ENCODE data around the gene MAPKAPK3. TPM values are rescaled to one million over a fixed set of nuclear protein-coding genes. Genes with fewer than 3 reads are reported as not detected.
"Not testable (repeated sequence)": the region's sequence is repeated elsewhere in the genome, so short reads cannot be mapped to it uniquely, and the experiment has no call there.

The MAPKAPK3 gene
- total RNA-seq, 1 experiment from 2014 or later: 108 TPM

DNA sequence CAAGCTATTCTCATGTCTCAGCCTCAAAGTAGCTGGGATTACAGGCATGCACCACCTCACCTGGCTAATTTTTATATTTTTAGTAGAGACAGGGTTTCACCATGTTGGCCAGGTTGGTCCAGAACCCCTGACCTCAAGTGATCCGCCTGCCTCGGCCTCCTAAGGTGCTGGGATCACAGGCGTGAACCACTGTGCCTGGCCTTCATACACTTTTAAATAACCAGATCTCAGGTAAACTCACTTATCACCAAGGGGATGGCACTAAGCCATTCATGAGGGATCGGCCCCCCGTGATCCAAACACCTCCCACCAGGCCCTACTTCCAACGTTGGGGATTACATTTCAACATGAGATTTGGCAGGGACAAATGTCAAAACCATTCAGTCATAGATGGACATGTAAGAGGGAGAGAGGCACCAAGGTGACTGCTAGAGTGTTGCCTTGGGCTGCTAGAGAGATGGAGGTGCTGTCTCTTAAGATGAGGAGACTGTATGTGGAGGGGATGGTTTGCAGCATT, 44.4 kb downstream of the MAPKAPK3 start:
- no peak for DNase-seq (ENCODE audit: low spot score)
- in situ Hi-C loops (cut with HindIII; ENCODE audit: low sequenced_read_pairs): no loop called here

DNA sequence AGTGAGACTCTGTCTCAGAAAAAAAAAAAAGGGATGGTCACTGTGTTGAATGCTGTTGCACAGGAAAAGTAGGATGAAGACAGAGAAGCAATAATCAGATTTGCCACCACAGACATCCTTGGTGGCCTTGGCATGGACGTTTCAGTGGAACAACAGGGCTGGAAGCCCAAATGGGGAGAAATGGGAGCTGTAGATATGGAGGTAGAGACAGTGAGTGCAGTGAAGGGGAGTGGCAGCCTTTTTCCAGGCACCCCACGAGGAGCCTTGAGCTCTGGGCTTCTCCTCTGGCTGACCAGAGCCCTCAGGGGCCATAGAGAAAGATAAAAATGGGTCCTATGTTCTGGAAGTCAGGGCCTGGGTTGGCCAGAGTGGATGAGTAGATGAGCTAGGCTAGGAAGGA, 45.5 kb downstream of the MAPKAPK3 start:
- in situ Hi-C loops (cut with HindIII; ENCODE audit: low sequenced_read_pairs): no loop called here
- no peak for DNase-seq (ENCODE audit: low spot score)

DNA sequence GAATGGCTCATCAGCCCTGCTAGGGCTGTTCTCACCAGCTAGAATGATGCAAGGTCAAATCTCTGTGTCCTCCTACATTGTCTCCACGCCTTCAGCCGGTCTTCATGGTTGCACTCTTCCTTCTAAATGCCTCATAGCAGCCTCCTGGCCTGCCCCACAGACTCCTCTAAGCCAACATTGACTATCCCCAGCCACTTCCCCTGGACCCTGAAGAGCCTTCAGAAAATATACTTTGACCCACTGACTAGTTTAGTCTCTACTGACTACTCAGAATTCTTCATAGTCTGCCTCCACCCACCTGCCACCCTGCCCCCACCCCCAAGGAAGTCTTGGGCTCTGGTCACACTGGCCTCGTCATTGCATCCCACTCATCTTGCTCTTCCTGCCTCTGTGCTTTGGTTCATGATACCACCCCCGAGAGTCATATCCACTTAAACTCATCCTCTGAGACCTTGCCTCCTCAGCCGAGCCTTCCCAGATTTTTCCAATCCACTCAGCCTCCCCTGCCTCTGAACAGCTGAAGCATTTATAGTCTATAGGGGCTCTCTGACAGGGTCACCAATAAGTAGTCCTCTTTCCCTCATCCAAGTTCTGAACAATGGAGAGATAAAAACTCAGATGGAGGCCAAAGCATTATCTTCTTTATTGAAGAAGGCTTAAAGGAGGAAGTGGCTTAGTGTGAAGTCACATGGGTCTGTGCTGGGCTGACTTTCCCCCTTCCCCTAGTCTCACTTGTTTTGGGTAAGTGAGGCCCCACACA, 48.3 kb downstream of the MAPKAPK3 start:
- no peak for DNase-seq (ENCODE audit: low spot score)
- in situ Hi-C loops (cut with HindIII; ENCODE audit: low sequenced_read_pairs): no loop called here

DNA sequence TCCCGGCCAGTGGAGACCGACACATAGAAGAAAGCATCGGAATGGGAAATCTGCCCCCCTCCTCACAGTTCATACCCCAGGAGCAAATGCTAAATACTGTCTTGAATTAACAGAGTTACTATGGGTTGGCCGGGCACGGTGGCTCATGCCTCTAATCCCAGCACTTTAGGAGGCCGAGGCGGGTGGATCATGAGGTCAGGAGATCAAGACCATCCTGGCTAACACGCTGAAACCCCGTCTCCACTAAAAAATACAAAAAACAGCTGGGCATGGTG, 48.8 kb downstream of the MAPKAPK3 start:
- DNase-seq (ENCODE audit: low spot score): not testable (repeated sequence)

DNA sequence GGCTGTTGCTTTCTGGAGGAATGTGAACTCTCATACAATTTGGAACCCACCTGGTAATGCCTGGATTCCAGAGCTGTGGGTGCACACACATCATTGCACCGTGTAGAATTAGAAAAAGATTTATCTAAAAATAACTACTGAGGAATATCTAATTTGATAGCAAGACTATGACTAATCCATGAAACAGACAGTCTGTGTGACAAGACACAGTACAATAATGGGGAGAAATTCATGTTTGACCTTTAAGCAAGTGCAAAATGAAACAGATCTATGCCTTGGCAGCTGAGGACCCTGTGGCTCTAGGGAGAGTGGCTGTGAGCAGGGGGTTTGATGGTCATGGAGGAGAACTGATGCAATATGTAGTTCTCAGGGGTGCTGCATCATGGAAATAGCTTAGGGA, 49.9 kb downstream of the MAPKAPK3 start:
- DNase-seq (ENCODE audit: low spot score): no peak
- in situ Hi-C loops (cut with HindIII; ENCODE audit: low sequenced_read_pairs): no loop called here

More for the DNA sequence above, 48.8 kb downstream of the MAPKAPK3 start:
- in situ Hi-C loops (cut with HindIII; ENCODE audit: low sequenced_read_pairs): not testable (repeated sequence)

DNA sequence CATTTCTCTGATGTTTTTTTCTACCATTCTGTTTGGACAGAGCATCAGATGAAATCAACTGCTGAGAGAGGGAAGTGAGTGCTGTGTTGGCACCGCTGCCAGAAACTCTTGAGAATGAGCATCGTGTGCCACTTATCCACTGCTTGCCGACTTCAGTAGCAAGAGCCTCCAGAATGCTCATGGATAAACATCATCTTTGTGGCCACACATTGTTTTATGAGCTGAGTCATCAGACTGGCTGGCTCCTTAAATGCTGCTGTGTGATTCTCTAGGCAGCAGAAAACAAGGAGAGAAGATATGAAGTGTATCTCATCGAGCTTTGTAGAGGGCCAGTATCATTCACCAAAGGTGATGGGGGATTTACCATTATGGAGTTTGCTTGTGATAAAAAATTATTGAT, 54.4 kb downstream of the MAPKAPK3 start:
- DNase-seq (ENCODE audit: low spot score): no peak
- in situ Hi-C loops (cut with HindIII; ENCODE audit: low sequenced_read_pairs): no loop called here

DNA sequence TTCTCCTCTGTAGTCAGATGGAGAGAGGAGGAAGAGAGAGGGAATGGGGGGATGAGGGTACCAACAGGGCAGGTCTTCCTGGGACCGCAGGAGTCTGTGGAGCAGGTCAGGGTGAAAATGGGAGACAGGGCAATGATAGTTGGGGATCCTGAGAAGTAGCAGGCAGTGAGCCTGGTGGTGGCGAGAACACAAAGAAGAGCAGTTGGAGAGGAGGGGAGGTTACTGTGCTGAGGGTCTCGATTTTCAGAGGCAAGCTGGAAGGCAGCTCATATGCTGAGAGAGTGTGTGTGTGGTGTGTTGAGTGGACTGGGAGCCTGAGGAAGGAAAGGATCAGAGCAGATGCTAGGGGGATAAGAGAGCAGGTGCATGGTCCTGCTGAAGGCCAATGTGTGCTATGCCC, 55.7 kb downstream of the MAPKAPK3 start:
- in situ Hi-C loops (cut with HindIII; ENCODE audit: low sequenced_read_pairs): no loop called here
- DNase-seq (ENCODE audit: low spot score): no peak

DNA sequence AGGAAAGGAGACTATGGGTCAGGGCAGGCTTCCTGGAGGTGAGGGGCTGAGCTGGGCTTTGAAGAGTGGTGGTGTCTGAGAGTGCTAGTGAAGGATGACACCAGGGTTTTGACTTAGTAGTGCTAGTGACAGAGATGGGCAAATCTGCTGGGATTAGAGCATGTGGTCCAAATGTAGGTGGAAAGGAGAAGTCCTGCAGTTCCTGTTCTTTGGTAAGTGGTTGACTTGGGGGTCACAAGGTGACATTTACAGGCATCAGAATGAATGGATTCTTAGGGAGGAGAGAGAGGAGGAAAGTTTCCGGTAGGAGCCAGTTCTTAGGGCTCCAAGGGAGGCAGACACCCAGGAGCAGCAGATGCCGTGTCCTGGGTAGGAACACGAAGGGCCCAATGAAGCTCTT, 57.0 kb downstream of the MAPKAPK3 start:
- peak; percentile 34 for DNase-seq (ENCODE audit: low spot score)
- in situ Hi-C loops (cut with HindIII; ENCODE audit: low sequenced_read_pairs): no loop called here

DNA sequence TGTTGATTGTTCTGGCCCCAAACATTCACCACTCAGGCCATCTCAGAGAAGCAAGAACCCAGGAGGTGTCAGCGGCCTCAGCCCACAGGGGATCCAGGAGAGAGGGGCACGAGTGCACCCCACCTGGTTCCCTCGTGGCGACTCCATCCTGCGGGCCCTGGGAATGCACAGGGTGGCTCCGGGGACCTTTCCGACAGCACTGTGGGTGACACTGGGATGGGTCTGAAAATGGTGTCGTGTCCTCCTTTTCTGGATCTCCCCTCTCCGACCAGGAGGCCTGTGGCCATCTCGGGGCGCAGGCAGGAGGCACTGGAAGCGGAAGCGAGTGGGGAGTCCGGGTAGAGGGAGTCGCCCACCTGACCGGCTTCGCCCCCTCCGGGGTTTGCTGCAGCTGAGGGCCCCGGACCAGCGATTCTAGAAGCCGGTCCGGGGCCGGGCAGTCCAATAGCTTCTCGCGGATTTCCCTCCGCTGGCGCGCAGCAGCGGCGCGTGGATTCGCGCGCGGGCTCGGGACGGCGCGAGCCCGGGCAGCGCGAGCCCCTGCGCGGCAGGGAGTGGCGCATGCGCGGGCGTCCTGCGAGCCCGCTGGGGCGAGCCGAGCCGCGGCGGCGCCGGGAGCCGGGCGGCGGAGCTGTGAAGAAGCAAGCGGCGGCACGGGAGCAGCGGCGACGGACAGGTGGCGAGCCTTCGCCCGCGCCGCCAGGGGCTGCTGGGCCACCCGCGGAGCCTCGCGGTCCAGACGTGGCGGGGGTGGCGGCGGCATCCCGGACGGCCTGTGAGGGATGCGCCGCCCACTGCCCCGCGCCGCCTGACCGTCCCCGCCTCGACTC, 57.6 kb downstream of the MAPKAPK3 start, which contains the start of gene DOCK3:
Gene DOCK3 (plus strand): TSS at position 579 of the 830 bp plus-strand sequence. CDS start 337 bp downstream, outside the sequence.
- DNase-seq (ENCODE audit: low spot score): peak; percentile 62

DNA sequence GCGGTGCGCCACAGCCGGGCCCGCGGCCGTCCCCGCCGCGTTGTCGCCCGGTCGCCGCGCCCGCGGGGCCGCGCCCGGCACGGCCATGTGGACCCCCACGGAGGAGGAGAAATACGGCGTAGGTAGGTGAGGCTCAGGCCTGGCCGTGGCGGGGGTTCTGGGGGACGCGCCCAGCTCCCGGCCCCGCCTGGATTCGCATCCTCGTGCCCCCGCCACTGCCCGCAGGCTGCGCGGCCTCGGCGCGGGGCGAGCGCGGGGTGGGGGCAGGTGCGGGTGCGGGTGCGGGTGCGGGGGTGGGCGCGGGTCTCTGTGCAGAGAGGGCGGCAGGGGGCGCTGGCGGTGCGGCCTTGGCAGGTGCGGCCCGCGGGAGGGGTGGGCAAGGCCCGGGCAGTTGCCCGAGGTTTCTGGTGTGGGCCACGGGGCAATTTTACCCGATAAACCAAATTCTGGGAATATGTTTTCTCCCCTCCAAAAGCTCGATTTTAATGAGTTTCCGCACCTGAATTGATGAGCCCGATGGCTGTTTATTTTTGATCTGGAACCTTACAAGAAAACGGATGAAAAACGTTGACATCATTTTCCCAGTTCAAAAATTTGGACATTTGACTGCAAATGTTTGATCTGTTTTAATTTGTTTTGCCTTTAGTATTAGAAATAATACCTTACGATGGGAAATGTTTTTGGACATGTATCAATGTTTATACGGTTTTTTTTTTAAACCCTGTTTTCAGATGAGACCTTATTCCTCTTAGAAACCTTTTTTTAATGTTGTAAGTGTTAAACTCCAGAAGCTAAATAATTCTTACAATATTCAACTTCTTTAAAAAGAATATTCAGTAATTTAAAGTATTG, 58.5 kb downstream of the MAPKAPK3 start:
- in situ Hi-C loops (cut with HindIII; ENCODE audit: low sequenced_read_pairs): no loop called here

More for the DNA sequence above, 57.6 kb downstream of the MAPKAPK3 start, which contains the start of gene DOCK3:
- in situ Hi-C loops (cut with HindIII; ENCODE audit: low sequenced_read_pairs): no loop called here

DNA sequence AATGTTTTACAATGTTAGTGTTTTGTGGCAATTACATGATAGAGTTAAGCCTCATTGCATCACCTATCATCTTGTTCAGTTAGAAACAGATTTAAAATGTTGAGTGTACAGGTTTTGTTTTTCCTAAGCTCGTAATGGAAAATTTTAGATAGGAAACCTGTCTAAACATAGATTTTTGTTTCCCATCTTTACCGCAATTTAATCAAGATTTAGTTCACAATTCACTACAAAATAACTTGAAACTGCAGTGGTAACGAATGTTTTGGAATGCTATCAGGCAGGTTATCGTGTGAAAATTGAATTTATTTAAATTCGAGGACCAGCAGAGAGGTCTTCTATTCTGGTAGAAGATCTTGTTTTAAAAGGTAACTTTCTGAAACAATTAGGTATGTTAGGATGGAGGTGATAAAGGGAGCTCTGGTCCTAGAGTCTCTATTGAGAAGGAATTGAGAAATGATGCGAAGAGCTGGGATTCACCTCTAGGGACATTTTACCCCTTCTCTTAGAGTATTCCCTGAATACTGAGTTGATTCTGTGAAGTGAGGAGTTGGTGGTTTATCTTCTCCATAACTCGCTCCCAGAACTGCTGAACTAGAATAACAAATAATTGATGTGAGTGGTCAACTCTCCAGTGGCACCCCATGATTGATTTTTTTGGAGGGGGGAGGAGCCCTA, 59.2 kb downstream of the MAPKAPK3 start:
- DNase-seq (ENCODE audit: low spot score): peak; percentile 47
- in situ Hi-C loops (cut with HindIII; ENCODE audit: low sequenced_read_pairs): no loop called here

More for the DNA sequence above, 58.5 kb downstream of the MAPKAPK3 start:
- DNase-seq (ENCODE audit: low spot score): peak; percentile 75

DNA sequence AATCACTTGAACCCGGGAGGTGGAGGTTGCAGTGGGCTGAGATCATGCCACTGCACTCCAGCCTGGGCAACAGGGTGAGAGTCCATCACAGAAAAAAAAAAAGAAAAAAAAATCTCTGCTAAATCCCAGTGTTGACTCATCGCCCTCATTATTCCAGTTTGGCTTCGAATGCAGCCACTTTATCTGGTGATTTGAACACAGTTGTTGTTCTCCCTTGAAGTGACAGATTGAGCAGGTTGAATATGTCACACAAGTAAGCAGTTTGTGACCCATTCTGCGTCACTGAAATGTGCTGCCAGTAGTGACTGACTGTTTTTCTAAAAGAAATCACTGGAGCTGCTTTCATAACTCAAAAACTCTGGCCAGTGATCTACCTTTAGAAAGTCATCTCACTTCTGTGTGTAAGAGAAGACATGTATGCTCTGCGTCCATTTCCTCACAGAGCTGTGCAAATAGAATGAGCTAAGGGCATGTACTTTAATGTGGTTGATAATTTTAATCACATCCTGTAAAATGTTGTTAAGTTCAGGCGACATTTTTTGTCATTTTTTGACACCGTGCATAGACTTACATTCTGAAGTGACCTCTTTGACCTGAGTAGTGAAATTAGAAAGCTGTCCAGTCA, 70.3 kb downstream of the MAPKAPK3 start:
- in situ Hi-C loops (cut with HindIII; ENCODE audit: low sequenced_read_pairs): no loop called here
- DNase-seq (ENCODE audit: low spot score): peak; percentile 72

DNA sequence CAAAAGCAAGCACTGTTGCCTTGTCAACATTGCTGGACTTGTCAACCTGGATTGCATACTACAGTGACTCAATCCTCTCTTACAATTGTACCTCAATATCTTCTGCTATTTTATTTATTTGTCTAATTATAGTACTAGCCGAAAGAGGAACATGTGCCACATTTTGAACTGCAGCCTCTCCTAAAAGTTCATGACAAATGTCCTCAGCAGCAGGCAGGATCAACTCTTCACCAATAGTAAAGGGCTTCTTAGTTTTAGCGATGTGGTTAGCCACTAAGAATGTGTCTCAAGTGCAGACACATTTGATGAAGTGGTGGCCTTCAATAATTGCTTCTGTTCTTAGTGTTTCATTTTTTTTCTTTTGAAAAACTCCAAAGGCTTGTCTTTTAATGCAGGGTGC, 71.0 kb downstream of the MAPKAPK3 start:
- no peak for DNase-seq (ENCODE audit: low spot score)
- in situ Hi-C loops (cut with HindIII; ENCODE audit: low sequenced_read_pairs): no loop called here

DNA sequence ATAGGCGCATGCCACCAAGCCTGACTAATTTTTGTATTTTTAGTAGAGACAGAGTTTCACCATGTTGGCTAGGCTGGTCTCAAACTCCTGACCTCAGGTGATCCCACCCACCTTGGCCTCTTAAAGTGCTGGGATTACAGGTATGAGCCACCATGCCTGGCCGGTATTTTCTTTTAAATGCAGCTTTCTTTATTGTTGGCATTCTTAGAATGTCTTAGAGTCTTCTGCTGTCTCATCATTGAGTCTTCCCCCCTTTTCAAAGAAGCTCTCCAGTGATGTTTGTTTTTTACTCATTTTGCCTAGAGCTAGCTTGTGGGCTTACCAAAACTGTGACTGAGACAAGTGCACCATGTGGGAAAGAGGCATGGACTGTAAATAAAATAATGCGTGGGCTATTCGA, 71.7 kb downstream of the MAPKAPK3 start:
- in situ Hi-C loops (cut with HindIII; ENCODE audit: low sequenced_read_pairs); DNase-seq (ENCODE audit: low spot score): not testable (repeated sequence)

DNA sequence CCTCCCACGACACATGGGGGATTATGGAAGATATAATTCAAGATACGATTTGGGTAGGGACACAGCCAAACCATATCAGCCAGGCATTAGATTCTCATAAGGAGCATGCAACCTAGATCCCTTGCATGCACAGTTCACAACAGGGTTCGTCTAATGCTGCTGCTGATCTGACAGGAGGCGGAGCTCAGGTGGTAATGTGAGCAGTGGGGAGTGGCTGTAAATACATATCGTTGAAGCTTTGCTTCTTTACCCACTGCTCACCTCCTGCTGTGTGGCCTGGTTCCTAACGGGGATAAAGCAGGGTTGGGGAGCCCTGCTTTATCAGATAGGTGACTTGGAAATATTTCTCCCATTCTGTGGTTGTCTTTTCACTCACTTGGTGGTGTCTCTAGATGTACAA, 72.6 kb downstream of the MAPKAPK3 start:
- in situ Hi-C loops (cut with HindIII; ENCODE audit: low sequenced_read_pairs): no loop called here
- no peak for DNase-seq (ENCODE audit: low spot score)

DNA sequence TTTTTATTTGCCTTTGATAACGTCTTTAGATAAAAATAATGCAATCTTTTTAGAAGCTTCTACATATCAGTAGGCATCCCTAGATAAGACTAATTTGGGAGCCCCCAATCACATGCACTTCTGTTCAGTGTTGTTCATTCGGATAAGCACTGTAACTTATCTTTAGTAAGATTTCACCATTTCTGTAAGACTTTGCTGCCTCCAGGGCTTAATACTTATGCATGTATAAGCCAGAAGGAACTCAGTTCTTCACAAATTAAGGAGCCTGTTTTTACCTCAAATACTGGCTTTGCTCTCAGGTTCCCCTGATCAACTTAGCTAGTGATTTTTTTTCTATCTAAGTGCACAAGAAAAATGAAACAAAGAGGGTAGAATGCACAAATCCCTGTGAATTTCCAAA, 78.1 kb downstream of the MAPKAPK3 start:
- in situ Hi-C loops (cut with HindIII; ENCODE audit: low sequenced_read_pairs): no loop called here

DNA sequence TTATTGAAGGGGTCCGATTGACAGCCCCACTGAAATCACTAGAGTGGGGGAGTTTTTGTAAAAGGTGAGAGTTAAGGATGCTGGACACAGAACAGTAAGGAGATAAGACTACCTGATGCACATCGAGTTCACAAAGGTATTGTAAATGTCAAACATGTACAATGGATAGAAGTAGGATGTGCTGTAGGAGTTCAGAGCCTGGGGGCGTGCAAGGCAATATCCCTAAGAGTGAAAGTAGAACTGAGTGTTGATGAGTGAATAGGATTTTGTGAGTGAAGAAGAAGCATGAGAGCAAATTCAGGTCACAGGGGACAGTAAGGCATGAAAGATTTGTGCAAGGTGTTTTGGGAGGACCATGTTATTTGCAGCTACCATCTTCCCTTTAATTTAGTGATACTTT, 79.3 kb downstream of the MAPKAPK3 start:
- in situ Hi-C loops (cut with HindIII; ENCODE audit: low sequenced_read_pairs): no loop called here
- no peak for DNase-seq (ENCODE audit: low spot score)

More for the DNA sequence above, 78.1 kb downstream of the MAPKAPK3 start:
- no peak for DNase-seq (ENCODE audit: low spot score)

DNA sequence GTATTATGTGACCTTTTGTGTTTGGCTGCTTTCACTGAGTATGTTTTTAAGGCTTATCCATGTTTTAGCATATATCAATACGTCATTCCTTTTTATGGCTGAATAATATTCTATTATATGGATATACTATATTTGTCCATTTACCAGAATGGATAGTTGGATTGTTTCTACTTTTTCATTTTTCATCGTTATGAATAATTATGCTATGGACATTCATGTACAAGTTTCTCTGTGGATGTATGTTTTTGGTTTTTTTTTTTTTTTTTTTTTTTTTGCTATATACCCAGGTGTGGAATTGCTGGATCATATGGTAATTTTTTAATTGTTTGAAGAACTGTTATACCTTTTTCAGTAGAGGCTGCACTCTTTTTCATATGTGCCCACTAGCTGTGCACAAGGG, 81.3 kb downstream of the MAPKAPK3 start:
- in situ Hi-C loops (cut with HindIII; ENCODE audit: low sequenced_read_pairs): no loop called here
- no peak for DNase-seq (ENCODE audit: low spot score)

Data from G401 (cell line).